ENCODE measurements around the gene EIF4G2.
A peak's percentile ranks its signal among the peaks of the same experiment; 100 is the strongest.

Gene EIF4G2

GRCh38 chr11:10809373-10810160, 841 bp upstream of the EIF4G2 start:
- DNase-seq (ENCODE audit: low read depth, low spot score), result no peak

DNA sequence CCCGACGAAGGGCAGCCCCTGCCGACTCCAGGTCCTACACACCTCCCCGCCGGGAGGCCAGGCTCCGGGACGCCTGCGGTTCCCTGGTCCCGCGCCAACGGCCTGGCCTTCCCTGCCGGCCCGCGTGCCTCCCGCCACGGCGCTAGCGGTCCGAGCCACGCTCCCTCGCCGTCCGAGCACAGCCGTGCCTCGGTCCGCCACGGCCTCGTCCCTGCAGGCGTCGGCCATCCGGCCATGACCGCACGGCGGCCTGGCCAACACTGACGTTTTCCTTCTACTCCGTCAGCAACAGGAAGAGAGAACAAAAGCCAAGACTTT, 532 bp downstream of the EIF4G2 start:
- DNase-seq (ENCODE audit: low read depth, low spot score), result no peak

GRCh38 chr11:10807493-10808234, 1.1 kb downstream of the EIF4G2 start:
- no peak for DNase-seq (ENCODE audit: low read depth, low spot score)

GRCh38 chr11:10806206-10806605, 2.5 kb downstream of the EIF4G2 start:
- DNase-seq (ENCODE audit: low read depth, low spot score), result no peak

DNA sequence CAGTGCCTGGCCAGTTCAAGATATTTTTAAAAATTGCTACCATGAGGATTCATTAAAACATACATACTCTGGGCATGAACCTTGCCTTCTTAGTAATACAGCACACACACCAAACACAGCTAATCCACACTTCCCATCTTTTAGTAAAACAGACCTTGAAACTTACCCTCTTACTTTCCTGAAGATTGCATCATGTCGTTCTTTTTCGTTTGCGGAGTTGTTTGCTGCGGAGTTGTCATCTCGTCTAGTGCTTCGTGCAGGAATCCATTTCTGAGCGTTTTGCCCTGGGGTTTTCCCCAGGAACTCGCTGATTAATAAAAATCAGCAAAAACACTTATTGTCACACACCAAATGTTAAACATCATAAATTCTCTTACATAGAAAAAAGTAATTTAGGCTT, 3.0 kb downstream of the EIF4G2 start:
- no peak for DNase-seq (ENCODE audit: low read depth, low spot score)

DNA sequence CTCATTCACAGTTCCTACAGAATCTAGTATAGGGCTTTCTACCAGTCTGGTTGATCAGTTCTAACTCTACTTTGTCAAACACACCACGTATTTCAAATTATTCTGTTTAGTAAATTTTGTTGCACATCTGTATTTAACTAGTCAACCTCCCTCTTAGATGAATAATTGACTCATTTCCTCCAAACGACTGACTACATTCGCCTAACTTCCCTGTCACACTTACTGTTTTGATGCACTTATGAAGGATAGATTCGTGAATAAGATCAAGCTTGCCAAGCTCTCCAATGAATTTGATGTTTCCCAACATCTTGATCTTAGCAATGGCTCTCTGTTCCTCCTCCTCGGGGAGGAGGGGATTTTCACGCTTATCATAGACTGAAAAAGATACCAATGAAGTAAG, 5.0 kb downstream of the EIF4G2 start:
- no peak for DNase-seq (ENCODE audit: low read depth, low spot score)

DNA sequence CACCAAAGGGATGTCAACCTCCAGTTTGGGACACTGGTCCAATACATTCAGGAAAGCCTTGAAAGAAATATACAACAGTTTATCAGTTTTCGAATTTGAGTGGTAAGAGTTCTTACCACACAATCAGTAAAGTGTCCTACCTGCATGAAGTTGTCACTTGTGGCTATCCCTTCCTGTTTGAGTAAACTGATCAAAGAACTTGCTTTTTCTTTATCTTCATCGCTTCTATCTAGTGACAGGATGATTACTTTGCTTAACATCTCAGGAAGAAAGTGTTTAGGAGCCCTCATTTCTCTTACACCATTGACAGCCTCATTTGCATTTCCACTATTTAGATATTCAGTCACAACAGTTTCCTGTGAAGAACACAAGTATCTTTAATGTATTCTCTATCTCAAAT, 8.4 kb downstream of the EIF4G2 start:
- no peak for DNase-seq (ENCODE audit: low read depth, low spot score)

DNA sequence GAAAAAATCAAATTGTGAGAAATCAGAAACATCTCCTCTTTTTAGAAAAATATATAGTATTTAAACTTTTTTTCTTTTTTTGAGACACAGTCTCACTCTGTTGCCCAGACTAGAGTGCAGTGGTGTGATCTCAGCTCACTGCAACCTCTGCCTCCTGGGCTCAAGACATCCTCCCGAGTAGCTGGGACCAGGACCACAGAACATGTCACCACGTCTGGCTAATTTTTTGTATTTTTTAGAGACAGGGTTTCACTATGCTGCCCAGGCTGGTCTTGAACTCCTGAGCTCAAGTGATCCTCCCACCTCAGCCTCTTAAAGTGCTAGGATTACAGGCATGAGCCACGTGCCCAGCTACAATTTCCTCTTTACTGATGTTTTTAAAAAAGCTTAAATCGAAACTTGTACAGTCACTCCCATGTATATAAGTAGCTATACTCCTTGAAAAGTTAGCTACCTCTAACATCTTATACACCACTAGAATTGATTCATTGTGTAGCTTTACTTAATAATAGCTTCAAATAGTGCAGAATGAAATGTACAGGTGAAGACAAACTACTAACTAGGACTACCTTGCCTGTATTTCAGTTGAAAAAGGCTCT, 10.3 kb downstream of the EIF4G2 start:
- DNase-seq (ENCODE audit: low read depth, low spot score), result no peak

DNA sequence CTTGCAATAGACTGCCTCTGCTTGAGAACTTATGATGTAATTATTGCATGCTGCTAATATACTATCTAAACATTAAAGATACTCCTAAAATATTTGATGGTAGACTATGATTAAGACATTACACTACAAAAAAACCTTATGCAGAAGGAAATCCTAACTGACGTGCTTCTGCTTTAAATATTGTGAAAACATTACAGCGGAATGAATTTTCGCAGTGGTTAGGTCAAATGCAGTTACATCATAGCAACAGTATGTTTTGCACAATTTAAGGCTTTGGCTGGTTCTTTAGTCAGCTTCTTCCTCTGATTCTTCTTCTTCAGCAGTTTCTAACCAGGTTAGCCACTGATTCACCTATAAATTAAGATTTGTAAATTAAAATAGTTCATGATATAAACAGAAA, 11.2 kb downstream of the EIF4G2 start:
- no peak for DNase-seq (ENCODE audit: low read depth, low spot score)

DNA sequence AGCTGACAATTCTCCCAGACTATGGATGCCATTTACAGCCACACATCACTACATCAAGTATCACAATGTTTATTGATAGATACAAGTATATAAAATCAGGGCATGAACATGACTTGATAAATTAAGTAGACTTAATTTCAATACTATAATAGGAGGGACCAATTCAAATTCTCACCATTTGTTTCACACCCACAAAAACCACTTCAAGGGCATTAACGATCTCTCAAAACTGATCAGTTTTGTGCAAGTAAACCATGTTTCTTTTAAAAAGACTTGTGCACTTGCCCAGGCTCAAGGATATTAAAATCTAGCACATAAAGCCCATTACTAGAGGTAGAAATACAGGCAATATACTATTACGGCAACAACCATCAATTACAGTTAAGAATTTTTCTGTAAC, 11.7 kb downstream of the EIF4G2 start:
- DNase-seq (ENCODE audit: low read depth, low spot score), result no peak

- no peak for DNase-seq (ENCODE audit: low read depth, low spot score)
These were observed 12.5 kb downstream of the EIF4G2 start for GRCh38 chr11:10796191-10796590.

GRCh38 chr11:10793470-10794255, 15.1 kb downstream of the EIF4G2 start:
- no peak for DNase-seq (ENCODE audit: low read depth, low spot score)

GRCh38 chr11:10792385-10793068, 16.2 kb downstream of the EIF4G2 start:
- DNase-seq (ENCODE audit: low read depth, low spot score), result peak; percentile 68

GRCh38 chr11:10786451-10786850, 22.3 kb downstream of the EIF4G2 start:
- DNase-seq (ENCODE audit: low read depth, low spot score), result no peak

- no peak for DNase-seq (ENCODE audit: low read depth, low spot score)
These were observed 23.6 kb downstream of the EIF4G2 start for GRCh38 chr11:10785146-10785474.

DNA sequence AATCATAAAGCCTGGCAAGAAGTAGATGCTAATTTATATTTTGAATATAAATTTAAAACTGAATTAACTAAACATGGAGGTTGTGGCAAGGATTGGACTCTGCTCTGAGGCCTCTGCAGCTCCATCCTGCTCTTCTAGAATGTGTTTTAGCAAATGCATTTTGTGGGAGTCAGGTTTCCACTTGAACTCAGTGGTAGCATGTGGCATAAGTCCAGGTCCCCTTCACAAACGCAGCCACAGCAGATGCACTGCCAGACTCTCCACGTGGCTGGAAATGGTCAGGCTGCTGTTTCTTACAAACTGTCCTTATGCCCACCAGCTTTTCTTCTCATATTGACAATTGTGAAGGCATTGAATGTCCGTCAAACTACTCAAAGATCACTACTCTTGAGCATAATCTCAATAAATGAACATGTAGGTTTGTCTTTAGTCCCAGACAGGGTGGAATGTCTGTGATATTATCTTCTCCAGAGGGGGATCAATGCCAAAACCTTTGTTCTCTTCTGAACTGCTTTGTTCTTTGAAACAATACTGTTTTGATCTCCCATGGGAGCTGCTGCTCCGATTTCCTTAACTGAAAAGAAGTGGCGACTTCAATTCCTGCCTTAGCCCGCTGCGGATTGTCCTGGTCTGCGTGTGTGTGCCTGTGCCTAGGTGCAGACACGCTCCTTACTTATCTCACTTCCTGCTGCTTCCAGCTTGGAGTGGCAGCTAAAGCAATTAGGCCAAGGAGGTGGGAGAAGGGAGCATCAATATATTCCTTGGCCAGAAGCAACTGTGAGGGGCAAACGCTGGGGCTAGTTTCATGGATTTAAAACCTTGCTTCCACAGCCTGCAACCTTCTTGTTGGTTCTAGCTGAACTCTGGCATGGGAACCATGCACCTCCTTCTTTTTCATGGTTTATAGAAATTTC, 24.2 kb downstream of the EIF4G2 start:
- DNase-seq (ENCODE audit: low read depth, low spot score), result no peak

DNA sequence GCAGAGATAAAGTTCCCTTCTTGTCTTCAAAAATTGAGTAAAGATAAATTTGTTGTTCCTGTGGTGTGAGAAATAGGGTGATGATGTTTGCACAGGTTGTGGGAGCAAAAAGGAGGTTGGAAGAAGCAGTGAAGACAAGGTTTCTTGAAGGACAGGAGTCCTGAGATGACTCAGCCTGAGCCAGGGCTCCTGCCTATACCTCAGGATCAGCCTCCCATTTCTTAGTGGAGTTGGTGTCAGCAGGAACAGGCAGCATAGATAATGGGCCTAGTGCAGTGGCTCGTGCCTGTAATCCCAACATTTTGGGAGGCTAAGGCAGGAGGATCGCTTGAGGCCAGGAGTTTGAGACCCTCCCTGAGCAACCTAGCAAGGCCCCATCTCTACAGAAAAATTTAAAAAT, 28.7 kb downstream of the EIF4G2 start:
- DNase-seq (ENCODE audit: low read depth, low spot score), result no peak

DNA sequence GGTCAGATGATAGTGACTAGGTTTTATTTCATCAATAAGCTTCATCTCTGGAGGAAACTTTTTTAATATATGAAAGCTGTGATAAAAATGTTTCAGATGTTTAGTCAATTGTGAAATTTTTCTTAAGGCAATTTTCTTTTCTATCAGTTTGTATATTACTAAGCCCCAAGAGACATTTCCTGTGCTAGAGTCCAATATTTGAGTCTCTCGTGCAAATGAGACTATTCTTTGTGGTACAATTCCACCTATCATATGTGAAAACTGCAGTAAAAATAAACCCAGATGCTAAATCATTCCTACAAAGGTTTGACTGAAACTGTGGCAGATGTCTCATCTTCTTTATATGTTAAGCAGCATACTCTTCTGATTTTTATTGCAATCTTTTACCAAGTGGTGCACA, 29.6 kb downstream of the EIF4G2 start:
- DNase-seq (ENCODE audit: low read depth, low spot score), result no peak

- DNase-seq (ENCODE audit: low read depth, low spot score), result no peak
These were observed 30.3 kb downstream of the EIF4G2 start for GRCh38 chr11:10778217-10778970.

- DNase-seq (ENCODE audit: low read depth, low spot score), result no peak
These were observed 30.9 kb downstream of the EIF4G2 start for GRCh38 chr11:10777806-10778205.
